ENCODE results near the gene SPINT2. TPM values are rescaled to one million over a fixed set of nuclear protein-coding genes. Genes with fewer than 3 reads are reported as not detected.

The SPINT2 gene
- total RNA-seq, 2 experiments from 2014 or later = 36.7 to 77.2 TPM

DNA sequence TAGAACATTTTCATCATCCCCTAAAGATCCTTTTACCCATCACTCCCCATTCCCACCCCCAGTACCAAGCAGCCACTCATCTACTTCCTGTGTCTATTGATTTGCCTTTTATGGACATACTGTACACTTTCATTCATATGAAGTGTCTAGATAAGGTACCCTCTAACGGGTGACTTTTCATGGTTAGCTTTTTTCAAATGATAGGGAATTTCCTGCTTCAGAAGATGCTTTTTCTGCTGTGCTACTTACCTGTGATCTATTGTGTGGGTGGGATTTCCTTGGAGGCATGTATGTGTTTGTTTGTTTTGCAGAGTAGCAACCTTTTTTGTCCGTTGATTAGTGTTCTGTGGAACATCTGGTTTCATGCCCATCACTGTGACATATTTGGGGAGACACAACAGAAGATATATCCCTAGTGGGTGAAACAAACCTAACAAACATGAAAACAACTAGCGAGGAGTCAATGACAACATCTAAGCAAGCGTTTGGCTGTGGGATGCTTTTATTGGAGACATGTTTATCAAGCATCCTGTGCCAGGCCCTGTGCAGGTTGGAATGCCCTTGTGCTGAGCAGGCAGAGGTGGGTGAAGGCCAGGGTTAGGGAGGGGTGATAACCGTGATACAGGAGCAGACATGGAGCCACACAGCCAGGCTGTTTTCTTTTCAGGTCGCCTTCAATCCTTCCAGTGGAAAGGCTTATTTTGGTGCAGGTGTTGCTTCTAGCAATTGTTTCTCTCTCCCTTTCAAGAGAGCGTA, 17.6 kb downstream of the SPINT2 start:
- TF ChIP-seq EZH2phosphoT487 (IDR thresholded peaks at IDR 0.05; ENCODE audit: borderline replicate concordance, low read depth, low read length) = no peak
- TF ChIP-seq CTCF (conservative IDR thresholded peaks at IDR 0.05; ENCODE audit: low read length) = no peak
- no peaks in the 10 kb centered on the region for H3K79me2 ChIP-seq (ENCODE audit: insufficient read depth, low read depth, low read length)
- no peaks in the 10 kb centered on the region for H3K9me2 ChIP-seq (ENCODE audit: insufficient read depth, low read length)
- H3K4me2 ChIP-seq (ENCODE audit: low read length) = no peak overlapping the region
- no peak overlapping the region for H3K27ac ChIP-seq (ENCODE audit: low read depth, low read length, poor library complexity, severe bottlenecking)
- peaks cover 20% of the 10 kb centered on the region for H3K4me1 ChIP-seq (ENCODE audit: insufficient read depth, low read length, poor library complexity, severe bottlenecking)
- BruUV-seq (replicated peaks) = no TSS peak
- H3K4me3 ChIP-seq (ENCODE audit: low read depth, low read length, poor library complexity, severe bottlenecking) = no peak overlapping the region
- no peaks in the 10 kb centered on the region for H3K9me3 ChIP-seq (ENCODE audit: low read length)
- ChIA-PET CTCF (ENCODE audit: unreplicated experiment) (no interaction called here), POLR2A (interaction anchor here (1.2 kb wide), 1 partner anchor 14 kb away, joined by 3 read pairs; no protein-coding TSS in a partner anchor)
- H4K20me1 ChIP-seq (ENCODE audit: insufficient read depth, low read length) = no peaks in the 10 kb centered on the region
- no peak for DNase-seq (ENCODE audit: low spot score)
- intact Hi-C loops (cut with micrococcal nuclease; ENCODE audit: unreplicated experiment) = no loop called here
- no peak overlapping the region for H2AFZ ChIP-seq (ENCODE audit: low read length)
- no peaks in the 10 kb centered on the region for H3K36me3 ChIP-seq (ENCODE audit: insufficient read depth, low read length)

DNA sequence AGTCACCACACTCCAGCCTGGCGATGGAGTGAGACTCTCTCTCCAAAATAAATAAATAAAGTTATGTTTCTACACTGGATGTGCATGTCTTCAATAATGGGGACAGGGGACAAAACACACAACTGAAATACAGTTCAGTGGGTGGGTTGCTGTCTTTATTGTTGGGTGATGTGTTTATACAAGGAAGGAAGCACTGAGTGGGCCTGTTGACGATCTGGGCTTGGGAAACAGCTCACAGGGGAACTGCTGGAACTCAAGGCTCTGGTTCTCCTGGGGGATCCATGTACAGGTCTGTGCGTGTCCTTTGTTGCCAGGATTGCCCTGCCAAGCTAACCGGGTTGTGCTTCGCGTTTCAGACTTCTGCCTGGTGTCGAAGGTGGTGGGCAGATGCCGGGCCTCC, 18.9 kb downstream of the SPINT2 start:
- no peak for TF ChIP-seq EZH2phosphoT487 (IDR thresholded peaks at IDR 0.05; ENCODE audit: borderline replicate concordance, low read depth, low read length)
- TF ChIP-seq CTCF (conservative IDR thresholded peaks at IDR 0.05; ENCODE audit: low read length) = no peak
- Histone ChIP-seq H3K4me3 (ENCODE audit: low read depth, low read length, poor library complexity, severe bottlenecking) (no peak overlapping the region), H4K20me1 (ENCODE audit: insufficient read depth, low read length) (no peaks in the 10 kb centered on the region), H3K9me3 (ENCODE audit: low read length) (no peaks in the 10 kb centered on the region), H2AFZ (ENCODE audit: low read length) (no peak overlapping the region), H3K27ac (ENCODE audit: low read depth, low read length, poor library complexity, severe bottlenecking) (no peak overlapping the region), H3K4me2 (ENCODE audit: low read length) (no peak overlapping the region), H3K9me2 (ENCODE audit: insufficient read depth, low read length) (no peaks in the 10 kb centered on the region), H3K36me3 (ENCODE audit: insufficient read depth, low read length) (no peaks in the 10 kb centered on the region), H3K4me1 (ENCODE audit: insufficient read depth, low read length, poor library complexity, severe bottlenecking) (peaks cover 20% of the 10 kb centered on the region), H3K79me2 (ENCODE audit: insufficient read depth, low read depth, low read length) (no peaks in the 10 kb centered on the region)
- no peak for DNase-seq (ENCODE audit: low spot score)
- CTCF ChIA-PET (ENCODE audit: unreplicated experiment) = no interaction called here
- POLR2A ChIA-PET = interaction anchor here (0.7 kb wide), 2 partner anchors 48 to 95 kb away, joined by 3 read pairs; no protein-coding TSS in a partner anchor
- BruUV-seq (replicated peaks) = no TSS peak
- intact Hi-C loops (cut with micrococcal nuclease; ENCODE audit: unreplicated experiment) = no loop called here

GRCh38 chr19:38284422-38284821, 20.0 kb downstream of the SPINT2 start:
- Histone ChIP-seq H2AFZ (ENCODE audit: low read length) (no peak overlapping the region), H4K20me1 (ENCODE audit: insufficient read depth, low read length) (no peaks in the 10 kb centered on the region), H3K36me3 (ENCODE audit: insufficient read depth, low read length) (no peaks in the 10 kb centered on the region), H3K9me2 (ENCODE audit: insufficient read depth, low read length) (no peaks in the 10 kb centered on the region), H3K4me3 (ENCODE audit: low read depth, low read length, poor library complexity, severe bottlenecking) (no peak overlapping the region), H3K27ac (ENCODE audit: low read depth, low read length, poor library complexity, severe bottlenecking) (no peak overlapping the region), H3K4me2 (ENCODE audit: low read length) (peak overlapping the region; percentile 34), H3K4me1 (ENCODE audit: insufficient read depth, low read length, poor library complexity, severe bottlenecking) (peaks cover 20% of the 10 kb centered on the region), H3K9me3 (ENCODE audit: low read length) (no peaks in the 10 kb centered on the region), H3K79me2 (ENCODE audit: insufficient read depth, low read depth, low read length) (no peaks in the 10 kb centered on the region)
- POLR2A ChIA-PET = interaction anchor here (0.6 to 1.0 kb wide), 2 partner anchors 23 to 40 kb away, joined by 3 to 5 read pairs; no protein-coding TSS in a partner anchor
- TF ChIP-seq CTCF (conservative IDR thresholded peaks at IDR 0.05; ENCODE audit: low read length) (no peak), EZH2phosphoT487 (IDR thresholded peaks at IDR 0.05; ENCODE audit: borderline replicate concordance, low read depth, low read length) (no peak)
- BruUV-seq (replicated peaks) = no TSS peak
- CTCF ChIA-PET (ENCODE audit: unreplicated experiment) = no interaction called here
- DNase-seq (ENCODE audit: low spot score) = peak; percentile 34
- intact Hi-C loops (cut with micrococcal nuclease; ENCODE audit: unreplicated experiment) = no loop called here
